Measurements from ENCODE around the gene BCL11B. TPM values are rescaled to one million over a fixed set of nuclear protein-coding genes. Genes with fewer than 3 reads are reported as not detected.

The BCL11B gene
- total RNA-seq, 1 experiment from 2014 or later, result 0.05 TPM

DNA sequence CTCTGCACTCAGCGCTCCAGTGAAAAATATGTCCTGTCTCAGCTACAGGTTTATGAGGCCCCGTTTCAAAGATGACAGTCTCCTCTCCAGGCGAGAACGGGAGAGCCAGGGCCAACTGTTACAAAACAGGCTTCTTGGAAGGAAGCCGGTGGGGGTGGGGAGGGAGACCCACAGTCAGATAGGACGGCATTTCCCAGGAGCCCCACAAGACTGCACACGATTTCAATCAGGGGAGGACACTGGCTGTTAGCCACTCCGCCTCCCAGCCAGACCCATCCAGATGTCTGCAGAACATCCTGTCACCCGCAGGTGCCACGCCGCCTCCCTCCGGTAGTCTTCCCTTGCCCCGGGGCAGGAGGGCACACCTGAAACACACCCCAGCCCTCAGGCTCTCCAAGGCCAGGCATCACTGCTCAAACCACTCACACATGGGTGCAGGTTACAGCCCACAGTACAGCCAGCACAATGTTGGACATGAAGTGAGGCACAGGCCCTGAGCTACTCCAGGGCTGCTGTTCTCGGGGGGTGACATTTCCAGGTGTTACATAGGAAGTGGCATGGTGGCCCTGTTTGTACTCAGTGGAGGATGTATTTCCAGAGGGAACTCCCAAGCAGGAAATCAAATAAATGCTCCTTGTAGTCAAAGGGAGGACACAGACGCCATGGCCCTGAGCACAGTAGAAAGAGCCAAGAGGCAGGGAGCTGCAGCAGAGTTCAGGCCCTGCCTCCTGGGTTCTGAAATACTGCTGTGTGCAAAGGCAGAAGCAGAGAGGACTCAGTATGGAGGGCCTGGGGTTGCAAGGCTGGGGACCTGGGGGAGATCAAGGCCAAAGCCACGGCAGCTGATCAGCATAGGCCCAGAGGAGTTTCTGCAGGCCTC lies 138.1 kb downstream of the BCL11B start:
- Mint-ChIP-seq H3K27ac (ENCODE audit: unreplicated experiment) (no peak overlapping the region), H3K27me3 (ENCODE audit: insufficient read depth, unreplicated experiment) (peaks cover 6% of the 10 kb centered on the region), H3K4me1 (ENCODE audit: low read depth, unreplicated experiment) (no peaks in the 10 kb centered on the region), H3K4me3 (ENCODE audit: unreplicated experiment) (no peak overlapping the region), H3K36me3 (ENCODE audit: insufficient read depth, unreplicated experiment) (no peaks in the 10 kb centered on the region), H3K9me3 (ENCODE audit: unreplicated experiment) (no peaks in the 10 kb centered on the region)
- no TSS peak for BruUV-seq (replicated peaks)
- no peaks in the 10 kb centered on the region for H3K9me3 ChIP-seq
- intact Hi-C loops (cut with micrococcal nuclease; ENCODE audit: unreplicated experiment), result no loop called here
- POLR2A ChIA-PET, result no interaction called here
- H3K4me1 ChIP-seq, result no peaks in the 10 kb centered on the region
- no peak for TF ChIP-seq CTCF (IDR thresholded peaks at IDR 0.05; ENCODE audit: insufficient read depth in 1 of 2, low read depth in 1 of 2, low read length in 1 of 2, severe bottlenecking in 1 of 2, unreplicated experiment in 1 of 2)
- H3K36me3 ChIP-seq (ENCODE audit: control insufficient read depth, insufficient read depth, low read length), result no peaks in the 10 kb centered on the region
- no peaks in the 10 kb centered on the region for H3K27me3 ChIP-seq (replicated peaks; ENCODE audit: control insufficient read depth, insufficient read depth, low read length)
- no peak overlapping the region for H3K4me3 ChIP-seq (ENCODE audit: low read depth, low read length)
- no peak for DNase-seq
- CTCF ChIA-PET, result no interaction called here

DNA sequence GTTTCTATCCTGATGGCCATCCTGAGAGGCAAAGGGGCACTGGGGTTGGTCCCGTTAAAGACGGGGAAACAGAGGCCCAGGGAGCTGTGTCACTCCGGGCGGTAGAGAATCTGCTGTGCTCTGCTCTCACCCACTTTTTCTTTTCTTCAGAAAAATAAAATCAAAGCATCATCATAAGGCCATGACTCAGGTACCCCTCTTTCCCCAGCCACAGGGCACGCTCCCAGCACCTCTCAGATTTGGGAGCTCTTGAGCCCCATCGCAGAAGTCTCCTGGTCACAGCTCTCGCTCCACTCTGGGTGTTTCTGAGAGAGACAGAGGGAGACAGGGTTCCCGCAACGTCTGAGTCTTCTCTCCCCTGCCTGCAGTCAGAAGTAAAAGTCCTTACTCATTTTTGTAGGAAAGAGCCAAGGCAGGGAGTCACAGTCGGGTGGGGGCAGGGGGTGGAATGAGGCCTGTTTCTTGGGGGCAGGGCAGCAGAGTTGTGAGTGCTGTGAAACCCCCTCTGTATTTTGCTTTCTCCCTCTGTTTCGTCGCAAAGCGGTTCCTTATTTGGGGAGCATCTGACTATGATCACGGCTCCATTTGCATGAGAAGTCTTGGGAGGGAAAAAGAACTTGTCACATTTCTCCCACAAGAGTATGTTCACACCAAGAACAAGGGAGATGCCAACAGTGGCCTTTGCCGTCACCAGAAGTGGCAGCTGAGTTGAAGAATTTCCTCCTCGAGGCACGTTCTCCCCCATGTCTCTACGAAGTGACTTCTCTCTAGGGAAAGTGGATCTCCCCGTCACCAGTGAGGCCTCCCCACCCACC lies 139.0 kb downstream of the BCL11B start:
- no peaks in the 10 kb centered on the region for H3K36me3 Mint-ChIP-seq (ENCODE audit: insufficient read depth, unreplicated experiment)

More for the DNA sequence above, 139.0 kb downstream of the BCL11B start:
- Histone ChIP-seq H3K4me3 (ENCODE audit: low read depth, low read length) (no peak overlapping the region), H3K4me1 (no peaks in the 10 kb centered on the region), H3K36me3 (ENCODE audit: control insufficient read depth, insufficient read depth, low read length) (no peaks in the 10 kb centered on the region), H3K27me3 (replicated peaks; ENCODE audit: control insufficient read depth, insufficient read depth, low read length) (no peaks in the 10 kb centered on the region), H3K9me3 (no peaks in the 10 kb centered on the region)
- ChIA-PET POLR2A (no interaction called here), CTCF (no interaction called here)
- no TSS peak for BruUV-seq (replicated peaks)
- no peaks in the 10 kb centered on the region for H3K9me3 Mint-ChIP-seq (ENCODE audit: unreplicated experiment)
- no peaks in the 10 kb centered on the region for H3K4me1 Mint-ChIP-seq (ENCODE audit: low read depth, unreplicated experiment)
- peaks cover 8% of the 10 kb centered on the region for H3K27me3 Mint-ChIP-seq (ENCODE audit: insufficient read depth, unreplicated experiment)
- TF ChIP-seq CTCF (IDR thresholded peaks at IDR 0.05; ENCODE audit: insufficient read depth in 1 of 2, low read depth in 1 of 2, low read length in 1 of 2, severe bottlenecking in 1 of 2, unreplicated experiment in 1 of 2), result no peak
- intact Hi-C loops (cut with micrococcal nuclease; ENCODE audit: unreplicated experiment), result no loop called here
- no peak overlapping the region for H3K27ac Mint-ChIP-seq (ENCODE audit: unreplicated experiment)
- H3K4me3 Mint-ChIP-seq (ENCODE audit: unreplicated experiment), result no peak overlapping the region
- no peak for DNase-seq
